Activated CD8-positive, alpha-beta memory T cell treated with anti-CD3 and anti-CD28 coated beads, Interleukin-2, amount 50 U/mL, for 1 hour (primary cell): ENCODE data around the gene CCER1.

Experiments used
- DNase-seq: peaks from one replicate; pipeline ENCODE4 v3.0.0-alpha.2; 2020; ENCODE audit errors: extremely low read depth

The CCER1 gene

GRCh38 chr12:90965204-90965603 lies 10.2 kb upstream of the CCER1 start:
- DNase-seq, result no peak

DNA sequence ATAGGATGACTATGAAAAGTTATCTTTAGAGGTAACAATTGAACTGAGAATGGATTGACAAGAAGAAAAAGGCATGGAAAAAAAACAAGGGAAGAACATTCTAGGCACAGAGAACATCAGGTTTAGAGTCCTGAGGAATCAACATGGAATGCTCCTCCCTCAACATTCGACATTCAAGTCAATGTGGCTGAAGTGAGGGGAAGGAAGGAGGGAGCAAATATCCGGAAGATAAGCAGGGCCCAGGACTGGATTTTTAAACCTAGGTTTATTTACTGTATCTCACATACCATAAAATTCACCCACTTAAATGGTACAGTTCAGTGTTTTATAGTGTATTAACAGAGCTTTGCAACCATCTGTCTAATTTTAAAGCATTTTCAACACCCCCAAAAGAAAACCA lies 9.6 kb upstream of the CCER1 start:
- no peak for DNase-seq

DNA sequence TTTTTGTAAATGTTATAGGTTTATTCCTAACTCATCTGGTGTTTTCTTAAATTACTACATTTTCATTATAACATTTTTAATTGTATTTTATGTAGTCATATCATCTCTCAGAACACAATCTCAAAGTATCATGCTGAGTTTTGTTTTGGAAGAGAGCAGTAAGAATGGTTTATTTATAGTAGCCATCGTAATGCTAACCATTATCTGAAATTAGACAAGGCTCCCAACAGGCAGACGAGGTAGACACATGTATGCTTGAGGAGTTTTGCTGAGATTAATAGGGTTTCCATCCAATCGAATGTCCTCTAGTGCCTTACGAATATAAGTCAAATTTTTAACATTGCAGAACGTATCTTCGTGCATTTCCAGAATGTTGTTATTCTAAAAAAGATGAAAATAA lies 9.0 kb upstream of the CCER1 start:
- DNase-seq, result no peak

DNA sequence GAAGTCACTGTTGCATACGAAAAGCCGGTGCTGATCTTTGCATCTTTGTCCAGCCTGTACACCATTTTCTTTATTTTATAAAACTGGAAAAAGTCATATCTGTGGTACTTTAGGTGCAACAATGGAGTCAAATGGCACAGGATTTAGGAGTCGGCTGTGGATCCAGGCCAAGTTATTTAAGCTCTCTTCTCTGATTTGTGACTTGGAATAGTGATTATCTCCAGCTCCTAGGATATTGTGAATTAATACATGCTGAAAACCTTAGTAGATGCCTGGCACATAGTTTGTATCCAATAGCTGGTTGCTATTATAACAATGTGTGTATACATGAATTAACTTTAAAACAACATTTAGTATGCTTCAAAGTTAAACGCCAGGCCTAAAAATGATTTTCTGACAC lies 6.2 kb upstream of the CCER1 start:
- DNase-seq, result no peak

GRCh38 chr12:90959538-90960139 lies 4.7 kb upstream of the CCER1 start:
- no peak for DNase-seq

DNA sequence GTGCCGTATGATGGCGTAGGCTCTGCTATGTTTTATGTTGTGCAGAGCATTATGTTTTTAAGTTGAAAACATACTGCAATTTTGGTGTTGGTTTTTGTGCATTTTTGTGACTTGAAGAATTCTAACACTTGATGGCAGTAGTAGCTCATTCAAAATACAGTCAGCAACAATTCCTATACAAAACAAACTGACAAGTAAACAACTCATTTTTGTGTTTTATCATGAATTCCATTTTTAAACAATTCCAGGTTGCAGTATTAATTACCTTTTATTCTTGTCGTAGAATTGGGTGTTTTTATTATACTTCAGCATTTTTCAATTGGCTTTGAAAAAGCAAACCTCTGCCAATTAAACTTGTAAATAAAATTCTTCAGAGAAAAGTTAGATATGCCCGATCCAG lies 4.1 kb upstream of the CCER1 start:
- DNase-seq, result no peak

DNA sequence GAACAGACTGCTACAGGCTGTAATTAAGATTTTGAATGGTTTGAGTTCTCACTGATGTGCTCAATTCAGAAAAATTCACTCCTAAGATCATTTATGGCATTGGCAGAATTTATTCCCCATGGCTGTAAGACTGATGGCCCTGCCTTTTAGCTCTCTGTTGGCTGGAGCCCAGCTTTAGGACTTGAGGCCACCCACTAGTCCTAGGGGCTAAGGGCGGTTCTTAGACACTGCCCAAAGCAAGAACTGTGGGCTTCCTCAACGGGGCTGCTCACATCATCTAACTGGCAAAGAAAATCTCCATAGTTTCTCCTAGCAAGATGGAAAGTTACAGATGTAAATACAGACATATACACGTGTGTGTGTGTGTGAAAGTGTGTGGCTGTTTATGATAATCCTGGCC lies 3.4 kb upstream of the CCER1 start:
- DNase-seq, result no peak

DNA sequence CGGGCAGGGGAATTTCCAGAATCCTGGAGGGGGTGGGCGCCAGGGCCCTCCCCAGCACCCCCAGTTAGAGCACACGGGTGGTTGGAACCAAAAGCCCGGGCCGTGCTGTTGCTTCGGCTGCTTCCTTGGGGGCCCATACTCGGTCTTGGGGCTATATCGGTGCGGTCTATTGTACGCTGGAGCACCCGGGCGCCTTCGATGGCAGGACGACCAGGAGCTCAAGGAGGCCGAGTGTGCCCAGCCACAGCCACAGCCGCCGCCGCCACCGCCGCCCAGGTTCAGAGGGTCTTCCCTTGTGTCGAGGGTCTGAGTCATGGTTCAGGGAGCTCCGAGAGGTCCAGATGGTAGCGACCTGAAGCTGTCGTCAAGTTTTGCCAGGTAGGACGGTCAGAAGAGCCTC lies 548 bp downstream of the CCER1 start:
- no peak for DNase-seq

- no peak for DNase-seq
These were observed 987 bp downstream of the CCER1 start for GRCh38 chr12:90953956-90954421.

GRCh38 chr12:90951432-90952105 lies 3.4 kb downstream of the CCER1 start:
- no peak for DNase-seq

DNA sequence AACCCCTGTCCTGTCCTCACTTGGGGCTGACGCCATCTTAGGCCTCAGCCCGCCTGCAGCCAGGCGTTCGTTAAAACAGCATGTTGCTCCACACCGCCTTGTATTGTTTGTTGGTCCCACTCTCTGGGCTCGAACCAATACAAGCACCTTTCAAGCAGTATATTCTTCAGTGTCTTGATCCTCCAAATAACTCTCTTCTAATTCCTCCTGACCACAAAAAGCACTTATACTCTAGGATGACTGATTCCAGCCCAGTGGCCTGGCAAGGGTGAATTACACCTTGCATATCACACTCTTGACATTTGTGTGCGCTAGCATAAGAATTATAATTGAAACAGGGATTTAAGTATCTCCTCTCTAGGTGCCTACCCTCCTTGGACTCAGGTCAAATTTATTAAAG lies 7.1 kb downstream of the CCER1 start:
- no peak for DNase-seq

DNA sequence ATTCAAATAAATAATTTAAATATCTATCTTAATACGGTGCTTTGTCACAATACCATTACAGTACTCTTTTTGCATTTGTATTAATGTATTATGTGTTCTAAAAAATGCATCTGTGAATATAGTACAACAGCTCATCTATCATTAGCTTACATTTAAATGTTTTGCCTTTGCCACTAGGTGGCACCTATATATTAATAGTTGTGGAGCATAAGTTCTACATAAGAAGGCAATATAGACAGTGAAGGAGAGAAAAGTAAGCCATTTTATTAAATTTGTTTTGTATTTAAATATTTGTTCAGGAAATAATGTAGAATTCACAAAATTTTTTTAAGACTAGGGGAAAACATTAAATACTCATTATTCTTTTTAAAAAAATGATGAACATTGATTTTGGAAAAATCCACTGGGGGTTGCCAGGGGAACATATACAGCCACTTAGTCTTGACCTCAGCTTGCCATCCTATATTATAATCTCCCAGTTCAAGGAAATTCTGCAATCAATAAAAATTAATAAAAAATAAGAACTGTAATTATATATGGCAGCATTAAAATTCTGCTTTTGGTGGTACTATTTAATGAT lies 9.8 kb downstream of the CCER1 start:
- DNase-seq, result no peak

GRCh38 chr12:90943255-90943654 lies 11.7 kb downstream of the CCER1 start:
- no peak for DNase-seq

DNA sequence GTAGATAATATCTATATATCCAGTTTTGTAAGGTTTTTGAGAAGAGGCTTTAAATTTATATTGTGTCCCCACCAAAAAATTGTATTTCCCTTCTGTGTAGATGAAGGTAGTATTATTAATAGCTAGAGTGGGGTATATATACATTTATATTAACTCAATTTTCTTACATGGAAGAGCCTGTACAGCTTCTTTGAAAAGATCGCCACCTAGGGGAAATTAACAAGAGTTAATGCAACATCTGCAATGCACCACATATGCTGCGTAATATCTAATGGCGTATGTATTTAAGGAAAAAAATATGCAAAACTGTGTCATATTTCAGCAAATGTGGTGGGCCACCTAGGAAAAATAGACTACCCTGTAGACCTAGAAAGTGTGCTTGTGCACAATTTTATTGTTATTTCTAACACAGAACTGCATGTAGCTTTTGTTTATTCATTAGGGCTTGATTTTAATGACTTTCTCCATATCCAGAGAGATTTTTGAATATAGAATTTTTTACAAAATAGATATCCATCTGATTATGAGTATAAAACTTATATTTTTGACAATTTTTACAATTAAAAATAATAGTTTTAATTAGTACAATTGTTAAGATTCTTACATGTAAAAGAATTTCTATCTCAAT lies 14.0 kb downstream of the CCER1 start:
- DNase-seq, result no peak

DNA sequence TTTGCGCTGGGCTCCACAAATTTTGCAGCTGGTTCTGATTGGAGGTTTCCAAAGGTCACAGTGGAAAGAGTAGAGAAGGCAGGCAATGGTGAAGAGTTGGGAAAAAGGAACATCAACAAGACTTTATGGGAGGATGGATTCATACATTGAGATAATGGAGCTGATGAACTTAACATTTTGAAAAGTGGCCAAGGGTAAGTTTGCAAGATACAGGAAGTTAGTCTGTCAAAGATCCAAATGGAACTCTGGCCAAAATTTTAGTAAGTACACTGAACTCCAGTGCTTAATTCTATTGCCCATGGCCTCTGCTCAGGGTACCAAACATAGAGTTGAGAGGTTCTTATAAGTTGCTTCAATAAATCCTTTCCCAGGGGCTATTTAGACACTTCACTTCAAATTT lies 15.6 kb downstream of the CCER1 start:
- DNase-seq, result no peak

DNA sequence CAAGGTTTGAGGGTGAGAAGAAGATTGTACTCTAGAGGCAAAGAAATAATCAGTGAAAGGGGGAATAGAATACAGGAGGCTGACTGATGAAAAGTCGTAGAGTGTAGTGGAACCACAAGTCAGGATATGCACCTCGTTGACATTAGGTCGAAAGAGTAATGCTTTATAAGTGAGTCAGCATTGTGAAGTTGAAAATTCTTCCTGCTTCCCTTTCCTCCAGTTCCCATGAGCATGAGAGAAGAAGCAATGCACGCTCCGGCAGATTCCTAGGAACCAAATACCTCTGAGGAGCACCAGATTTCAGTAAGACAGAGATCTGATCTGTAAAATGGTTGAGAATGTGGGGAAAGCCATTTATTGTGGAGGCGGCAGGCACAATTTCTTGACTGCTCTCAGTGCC lies 16.5 kb downstream of the CCER1 start:
- no peak for DNase-seq

DNA sequence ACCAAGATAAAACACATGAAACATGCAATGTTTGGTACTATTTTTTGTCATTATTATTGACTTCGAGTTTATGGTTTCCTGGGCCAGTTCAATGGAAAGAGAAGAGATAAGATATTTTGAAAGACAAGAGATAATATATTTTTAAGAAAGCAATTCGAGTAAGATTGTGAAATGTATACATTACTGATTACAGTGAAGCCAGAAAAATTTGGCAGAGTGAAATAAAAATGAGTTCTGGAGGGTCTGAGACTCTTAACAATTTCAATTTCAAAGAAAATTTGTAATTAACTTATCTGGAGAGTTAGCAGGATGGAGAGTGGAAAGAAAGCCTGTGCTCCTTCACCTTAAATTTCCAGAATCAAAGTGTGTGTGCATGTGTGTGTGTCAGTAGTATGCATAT lies 17.3 kb downstream of the CCER1 start:
- DNase-seq, result no peak

DNA sequence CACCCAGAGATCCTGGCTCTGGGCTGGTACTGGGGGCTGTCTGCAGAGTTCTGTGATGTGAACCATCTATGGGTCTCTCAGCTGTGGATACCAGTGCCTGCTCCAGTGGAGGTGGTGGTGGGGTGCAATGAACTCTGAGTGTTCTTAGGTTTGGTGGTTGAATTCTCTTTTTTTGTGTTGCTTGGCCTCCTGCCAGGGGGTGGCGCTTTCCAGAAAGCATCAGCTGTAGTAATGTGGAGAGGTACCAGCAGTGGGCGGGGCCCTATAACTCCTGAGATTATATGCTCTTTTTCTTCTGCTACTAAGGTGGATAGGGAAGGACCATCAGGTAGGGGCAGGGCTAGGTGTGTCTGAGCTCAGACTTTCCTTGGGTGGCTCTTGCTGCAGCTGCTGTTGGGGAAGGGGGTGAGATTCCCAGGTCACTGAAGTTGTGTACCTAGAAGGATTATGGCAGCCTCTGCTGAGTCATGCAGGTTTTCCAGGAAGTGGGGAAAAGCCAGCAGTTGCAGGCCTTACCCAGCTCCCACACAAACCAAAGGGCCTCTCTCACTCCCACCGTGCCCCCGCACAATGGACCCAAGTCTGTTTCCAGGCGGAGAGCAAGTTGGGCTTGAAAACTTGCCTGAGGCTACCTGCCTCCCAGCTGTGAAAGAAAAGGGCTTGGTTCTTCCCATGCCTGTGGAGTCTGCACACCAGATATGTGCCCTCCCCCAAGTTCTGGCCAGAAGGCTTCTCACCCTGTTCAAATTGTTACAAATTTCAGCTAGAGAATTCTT lies 18.6 kb downstream of the CCER1 start:
- no peak for DNase-seq

DNA sequence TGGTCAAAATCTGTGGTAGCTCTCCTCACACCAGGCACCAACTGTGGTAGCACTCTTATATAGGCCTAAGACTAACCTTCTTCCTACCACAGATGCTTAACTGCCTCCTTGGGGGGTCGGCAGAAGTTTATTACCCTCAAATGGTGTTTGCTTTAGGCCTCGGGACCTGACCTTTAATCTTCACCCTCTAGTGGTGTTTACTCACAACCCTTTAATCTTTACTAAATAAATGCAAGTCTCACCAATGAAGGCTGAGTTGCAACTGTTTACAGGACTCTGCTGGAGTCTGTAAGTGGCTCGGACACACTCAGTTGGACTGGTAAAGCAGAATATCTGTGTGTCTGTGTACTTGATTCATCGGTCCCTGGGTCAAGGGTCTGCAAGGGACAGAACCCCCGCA lies 29.4 kb downstream of the CCER1 start:
- no peak for DNase-seq

DNA sequence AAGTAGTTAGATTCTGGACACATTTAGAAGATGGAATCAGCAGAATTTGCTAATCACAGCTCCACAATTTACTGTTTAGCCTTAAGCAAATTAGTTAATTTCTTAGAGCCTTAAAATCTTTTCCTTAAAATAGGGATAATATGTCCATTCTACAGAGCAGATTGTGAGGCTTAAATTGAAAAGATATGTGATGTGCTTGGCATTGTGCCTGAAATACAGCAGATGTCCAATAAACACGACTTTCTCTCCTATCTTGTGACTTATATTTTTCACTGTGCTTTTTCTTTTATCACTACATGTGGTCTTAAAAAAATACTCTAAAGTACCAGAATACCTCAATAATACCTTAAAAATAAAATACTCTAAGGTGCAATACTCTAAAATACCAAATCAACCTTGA lies 30.6 kb downstream of the CCER1 start:
- DNase-seq, result no peak

DNA sequence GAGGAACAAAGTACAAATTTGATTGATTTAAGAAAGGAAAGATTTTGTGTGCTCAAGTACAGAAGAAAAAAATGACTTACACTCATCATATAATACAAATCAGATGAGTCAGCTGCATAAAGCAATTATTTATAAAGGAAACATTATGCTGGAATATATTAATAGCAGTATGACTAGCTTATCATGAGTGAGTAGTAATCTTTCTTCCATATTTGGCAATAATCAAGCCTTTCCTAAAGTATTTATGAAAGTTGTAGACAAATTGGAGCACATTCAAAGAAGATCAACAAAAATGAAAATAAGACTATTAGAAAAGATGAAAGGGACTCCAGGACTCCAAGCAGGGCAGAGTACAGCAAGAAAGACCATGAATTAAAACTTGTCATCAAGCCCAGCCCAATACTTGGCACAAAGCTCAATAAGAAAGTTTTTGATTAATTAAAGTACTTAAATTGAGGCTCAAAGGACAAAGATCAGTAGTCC lies 32.8 kb downstream of the CCER1 start:
- DNase-seq, result no peak

GRCh38 chr12:90921536-90921935 lies 33.4 kb downstream of the CCER1 start:
- no peak for DNase-seq
